ENCODE data around the gene E2F4.

The E2F4 gene

GRCh38 chr16:67199011-67199807, 7.3 kb downstream of the E2F4 start, which contains the start of gene ELMO3:
Gene ELMO3, plus strand, starts transcription at chr16:67199131. Its CDS starts 196 bp downstream, at chr16:67199327.
- peak; percentile 21 for TF ChIP-seq CTCF (IDR thresholded peaks at IDR 0.05; ENCODE audit: control insufficient read depth, insufficient read depth, low read depth, low read length, missing control alignments)
- no peak within 1 kb of the TSS for H3K4me3 ChIP-seq (ENCODE audit: control insufficient read depth, low read depth, low read length)
- DNase-seq (ENCODE audit: low read depth): no peak

- no peak for DNase-seq (ENCODE audit: low read depth)
- no peak overlapping the region for H3K4me3 ChIP-seq (ENCODE audit: control insufficient read depth, low read depth, low read length)
- no peak for TF ChIP-seq CTCF (IDR thresholded peaks at IDR 0.05; ENCODE audit: control insufficient read depth, insufficient read depth, low read depth, low read length, missing control alignments)
These were observed 7.8 kb downstream of the E2F4 start for GRCh38 chr16:67199808-67200198.

- H3K4me3 ChIP-seq (ENCODE audit: control insufficient read depth, low read depth, low read length): no peak overlapping the region
- DNase-seq (ENCODE audit: low read depth): no peak
- no peak for TF ChIP-seq CTCF (IDR thresholded peaks at IDR 0.05; ENCODE audit: control insufficient read depth, insufficient read depth, low read depth, low read length, missing control alignments)
These were observed 8.5 kb downstream of the E2F4 start for GRCh38 chr16:67200491-67200890.

- no peak for TF ChIP-seq CTCF (IDR thresholded peaks at IDR 0.05; ENCODE audit: control insufficient read depth, insufficient read depth, low read depth, low read length, missing control alignments)
- H3K4me3 ChIP-seq (ENCODE audit: control insufficient read depth, low read depth, low read length): no peak overlapping the region
- no peak for DNase-seq (ENCODE audit: low read depth)
These were observed 9.7 kb downstream of the E2F4 start for GRCh38 chr16:67201411-67202345.

- no peak for DNase-seq (ENCODE audit: low read depth)
- TF ChIP-seq CTCF (IDR thresholded peaks at IDR 0.05; ENCODE audit: control insufficient read depth, insufficient read depth, low read depth, low read length, missing control alignments): no peak
These were observed 10.5 kb downstream of the E2F4 start for GRCh38 chr16:67202426-67202825.

GRCh38 chr16:67202956-67203493, 11.1 kb downstream of the E2F4 start:
- no peak for TF ChIP-seq CTCF (IDR thresholded peaks at IDR 0.05; ENCODE audit: control insufficient read depth, insufficient read depth, low read depth, low read length, missing control alignments)
- no peak overlapping the region for H3K4me3 ChIP-seq (ENCODE audit: control insufficient read depth, low read depth, low read length)
- DNase-seq (ENCODE audit: low read depth): no peak

More at GRCh38 chr16:67202426-67202825, 10.5 kb downstream of the E2F4 start:
- H3K4me3 ChIP-seq (ENCODE audit: control insufficient read depth, low read depth, low read length): no peak overlapping the region
